ENCODE measurements around the gene IQCN.

The IQCN gene

DNA sequence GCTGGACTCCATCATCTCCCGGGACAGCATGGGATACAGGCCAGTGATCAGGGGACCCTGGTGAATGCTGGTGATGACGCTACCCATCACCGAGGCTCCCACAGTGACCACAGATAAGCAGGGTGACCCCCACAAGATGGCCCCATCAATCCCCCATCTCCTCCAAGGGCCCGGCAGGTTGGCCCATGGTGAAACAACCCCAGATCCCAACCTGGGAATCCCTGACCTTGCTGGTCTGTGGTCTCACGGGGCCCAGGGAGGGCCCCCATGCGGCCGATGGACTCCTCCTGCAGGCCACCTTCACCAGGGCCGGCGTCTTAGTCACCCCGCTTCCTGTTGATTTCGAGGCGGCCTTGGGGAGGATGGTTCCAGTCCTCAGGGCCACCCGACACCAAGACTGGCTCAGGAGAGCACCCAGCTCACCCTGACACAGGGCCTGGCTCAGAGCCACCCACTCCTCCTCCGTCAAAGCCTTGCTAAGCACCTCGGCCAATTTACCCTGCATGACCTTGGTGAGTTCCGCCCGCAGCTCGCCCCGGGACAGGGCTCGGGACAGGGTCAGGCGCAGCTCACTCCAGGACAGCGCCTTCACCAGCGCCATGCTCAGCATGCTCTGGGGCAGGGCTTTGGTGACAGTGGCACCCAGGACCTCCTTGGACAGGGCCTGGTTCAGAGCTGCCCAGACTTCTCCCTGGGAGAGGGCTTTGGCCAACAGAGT lies 10.0 kb downstream of the IQCN start:
- DNase-seq, result no peak

DNA sequence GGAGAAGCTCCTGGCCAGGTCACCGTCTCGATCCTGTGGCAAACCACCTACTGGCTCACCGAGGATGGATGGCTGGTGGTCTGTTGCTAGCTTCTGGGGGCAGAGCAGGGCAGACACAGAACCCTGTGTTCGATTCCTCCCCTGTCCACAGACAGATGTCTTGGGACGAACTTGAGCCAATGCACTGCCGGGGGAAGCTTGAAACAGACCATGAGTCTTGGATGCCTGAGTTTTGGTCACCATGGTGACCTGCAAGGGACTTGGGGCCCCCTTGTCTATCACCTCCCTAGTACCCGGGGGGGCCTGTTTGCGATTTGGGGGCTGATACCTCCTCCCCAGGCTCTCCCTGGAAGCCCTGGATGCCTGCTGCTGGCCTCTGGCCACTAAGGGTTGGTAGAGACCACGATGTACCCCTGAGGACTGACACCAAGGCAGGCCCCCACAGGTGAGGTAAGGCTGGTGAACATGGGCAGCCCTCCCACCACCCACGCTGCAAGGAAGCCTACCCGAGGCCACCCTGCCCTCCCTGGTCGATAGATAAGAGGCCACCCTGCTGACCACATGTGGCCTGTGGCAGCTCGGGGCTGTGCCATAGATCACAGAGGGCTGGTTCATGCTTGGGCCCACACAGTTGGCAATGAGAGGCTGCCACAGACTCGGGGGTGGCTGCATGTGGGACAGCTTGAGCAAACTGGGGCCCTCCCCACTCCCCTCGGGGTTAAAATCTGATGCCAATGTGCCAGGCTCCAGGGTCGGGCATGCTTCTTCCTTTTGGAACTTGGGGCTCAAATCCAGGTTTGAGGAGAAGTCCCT lies 10.7 kb downstream of the IQCN start:
- no peak for DNase-seq

DNA sequence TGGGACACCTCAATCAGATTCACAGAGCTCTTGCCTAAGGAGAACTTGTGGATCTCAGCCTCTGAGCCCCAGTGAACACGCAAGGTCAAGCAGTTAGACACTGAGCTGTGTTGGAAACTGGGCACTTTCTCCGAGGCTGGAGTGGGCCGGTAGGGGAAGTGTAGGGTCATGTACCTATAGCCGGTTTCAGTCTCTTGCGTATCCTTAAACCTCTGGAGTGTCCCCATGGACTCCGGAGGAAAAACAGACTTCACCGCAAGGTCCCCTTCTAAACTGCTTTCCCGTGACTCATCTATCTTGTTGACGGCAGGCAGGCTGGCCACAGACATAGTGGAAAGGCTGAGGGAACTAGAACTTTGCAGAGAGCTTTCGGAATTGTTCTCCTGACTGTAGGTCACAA lies 11.3 kb downstream of the IQCN start:
- DNase-seq, result no peak

DNA sequence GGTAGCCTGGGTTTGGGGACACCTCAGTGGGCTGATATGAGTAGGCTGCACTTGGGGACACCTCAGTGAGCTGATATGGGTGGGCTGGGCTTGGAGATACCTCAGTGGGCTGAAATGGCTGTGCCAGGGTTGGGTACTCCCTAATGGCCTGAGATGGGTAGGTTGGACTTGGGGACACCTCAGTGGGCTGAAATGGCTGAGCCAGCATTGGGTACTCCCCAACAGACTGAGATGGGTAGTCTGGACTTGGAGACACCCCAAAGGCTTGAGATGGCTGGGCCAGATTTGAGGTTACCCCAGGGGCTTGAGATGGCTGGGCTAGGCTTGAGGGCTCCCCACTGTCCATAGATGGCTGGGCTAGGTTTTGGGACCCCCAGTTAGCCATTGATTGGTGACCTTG lies 12.1 kb downstream of the IQCN start:
- DNase-seq, result no peak

DNA sequence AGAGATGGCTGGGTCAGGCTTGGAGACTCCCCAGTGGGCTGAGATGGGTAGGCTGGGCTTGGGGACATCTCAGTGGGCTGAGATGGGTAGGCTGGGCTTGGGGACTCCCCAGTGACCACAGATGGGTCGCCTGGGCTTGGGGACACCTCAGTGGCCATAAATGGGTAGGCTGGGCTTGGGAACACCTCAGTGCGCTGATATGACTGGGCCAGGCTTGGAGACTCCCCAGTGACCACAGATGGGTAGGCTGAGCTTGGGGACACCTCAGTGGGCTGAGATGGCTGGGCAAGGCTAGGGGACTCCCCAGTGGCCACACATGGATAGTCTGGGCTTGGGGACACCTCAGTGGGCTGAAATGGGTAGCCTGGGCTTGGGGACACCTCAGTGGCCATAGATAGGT lies 12.8 kb downstream of the IQCN start:
- DNase-seq, result no peak

DNA sequence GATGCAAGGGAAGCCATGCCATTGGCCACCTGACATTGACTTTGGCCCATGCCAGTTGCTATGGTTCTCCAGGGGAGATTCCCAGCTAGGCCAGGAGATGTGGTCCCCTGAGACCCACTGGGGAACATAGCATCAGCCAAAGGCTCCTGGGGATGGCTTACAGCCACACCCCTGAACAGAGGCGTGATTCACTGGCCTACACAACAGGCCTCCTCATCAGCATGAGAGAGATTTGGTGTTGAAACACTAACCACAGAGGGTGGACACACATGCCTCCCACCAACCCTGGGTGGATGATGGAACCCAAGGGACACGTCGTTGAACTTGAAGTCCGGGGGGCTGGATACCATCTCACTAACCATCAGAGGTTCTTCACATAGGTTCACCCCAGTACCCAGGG lies 14.4 kb downstream of the IQCN start:
- no peak for DNase-seq

DNA sequence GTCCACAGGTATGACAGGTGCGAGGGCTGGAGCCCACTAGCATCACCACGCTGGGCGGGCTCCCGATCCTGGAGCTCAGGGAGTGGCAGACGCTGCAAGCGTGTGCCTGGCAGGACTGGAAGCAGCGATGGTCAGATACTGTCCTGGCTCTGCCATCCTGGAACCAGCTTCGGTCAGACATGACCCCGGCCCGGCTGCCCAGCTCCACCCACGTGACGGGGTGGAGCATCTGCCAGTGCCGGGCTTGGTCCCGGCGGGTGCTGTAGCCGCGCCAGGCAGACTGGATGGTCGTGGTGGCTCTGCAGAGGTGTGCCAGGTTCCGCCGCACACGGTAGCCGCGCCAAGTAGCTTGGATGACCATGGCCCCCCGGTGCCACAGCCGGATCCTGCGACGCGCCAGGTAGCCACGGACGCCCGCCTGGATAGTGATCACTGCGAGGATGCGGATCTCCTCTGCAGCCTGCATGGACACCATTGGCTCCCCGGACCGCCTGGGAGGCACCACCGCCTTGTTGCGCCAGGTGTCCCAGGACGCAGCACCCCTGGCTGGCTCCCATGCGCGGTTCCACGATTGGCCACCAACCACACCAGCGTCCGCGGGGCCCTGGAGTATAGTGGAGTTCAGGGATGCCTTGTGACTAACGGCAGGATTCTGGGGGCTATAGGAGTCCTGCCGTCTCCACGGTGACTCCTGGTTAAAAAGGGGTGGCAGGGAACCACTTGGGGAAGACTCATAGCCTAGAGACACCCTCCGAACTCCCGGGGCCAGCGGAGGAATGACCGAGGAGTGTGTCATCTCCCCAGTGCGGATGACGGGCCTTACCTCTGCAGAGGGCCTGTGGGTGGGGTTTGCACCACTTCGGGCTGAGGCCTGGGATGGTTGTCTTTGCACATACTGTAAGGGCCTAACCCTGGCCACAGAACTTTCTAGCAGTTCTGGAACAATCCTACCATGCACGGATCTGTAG lies 16.5 kb downstream of the IQCN start:
- DNase-seq, result no peak

DNA sequence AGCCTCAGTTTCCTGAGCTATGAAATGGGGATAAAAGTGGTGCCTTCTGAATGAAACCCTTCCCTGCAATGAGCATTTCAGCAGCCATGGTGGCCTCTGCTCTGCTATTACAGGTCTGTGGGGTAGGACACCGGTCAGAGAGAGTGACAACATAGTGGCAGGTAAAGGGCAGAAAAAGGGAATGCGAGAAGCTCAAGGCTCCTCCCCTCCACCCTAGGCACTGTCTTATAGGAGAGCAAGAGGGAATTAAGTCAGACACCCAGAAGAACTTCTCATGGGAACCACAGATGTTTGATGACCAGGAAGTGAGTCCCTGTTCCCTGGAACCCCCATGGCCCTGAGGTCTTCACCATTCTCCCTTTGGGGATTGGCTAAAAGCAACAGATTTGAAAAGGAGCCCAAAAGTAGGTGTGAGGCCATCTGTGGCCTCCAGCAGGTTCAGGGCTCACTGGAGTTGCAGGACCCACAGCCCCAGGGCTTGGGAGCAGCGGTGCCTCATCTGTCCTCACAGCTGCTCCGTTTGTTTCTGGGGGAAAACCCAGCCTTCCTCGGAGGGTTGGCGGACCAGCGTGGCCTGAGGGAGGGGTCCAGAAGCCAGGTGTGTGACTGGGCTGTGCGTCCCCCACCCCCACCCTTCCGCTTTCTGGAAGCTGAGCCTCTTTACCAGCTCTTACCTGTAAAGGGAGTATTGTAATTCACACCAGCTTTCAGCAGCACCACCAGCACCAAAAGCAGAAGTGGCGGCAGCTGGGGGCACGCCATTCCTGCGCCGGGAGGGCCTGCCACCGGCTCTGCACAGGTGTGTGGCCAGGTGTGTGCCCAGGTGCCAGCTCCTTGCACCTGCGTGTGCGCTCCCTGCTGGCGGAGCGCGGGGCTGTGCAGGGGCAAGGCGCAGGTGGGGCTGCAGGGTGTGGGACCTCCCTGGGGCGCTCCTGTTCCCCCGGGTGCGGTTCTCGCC lies 19.4 kb downstream of the IQCN start:
- DNase-seq, result no peak

DNA sequence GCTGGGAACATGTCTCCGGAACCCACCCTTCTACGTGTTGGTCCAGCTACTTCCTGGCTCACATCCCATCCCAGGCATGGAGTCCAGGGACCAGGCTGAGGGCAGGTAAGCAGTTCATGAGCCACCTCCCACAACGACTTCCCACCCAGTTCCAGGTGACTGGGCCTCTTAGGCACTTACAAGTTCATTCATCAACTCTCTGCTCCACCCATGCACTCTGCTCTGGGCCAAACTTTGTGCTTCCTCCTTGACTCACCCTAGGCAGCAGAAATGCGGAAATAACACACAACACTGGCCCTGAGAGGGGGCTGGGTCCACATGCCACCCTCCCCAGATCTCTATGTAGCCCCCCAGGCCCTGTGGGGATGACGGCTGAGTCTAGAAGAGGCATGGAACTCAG lies 20.5 kb downstream of the IQCN start:
- no peak for DNase-seq

DNA sequence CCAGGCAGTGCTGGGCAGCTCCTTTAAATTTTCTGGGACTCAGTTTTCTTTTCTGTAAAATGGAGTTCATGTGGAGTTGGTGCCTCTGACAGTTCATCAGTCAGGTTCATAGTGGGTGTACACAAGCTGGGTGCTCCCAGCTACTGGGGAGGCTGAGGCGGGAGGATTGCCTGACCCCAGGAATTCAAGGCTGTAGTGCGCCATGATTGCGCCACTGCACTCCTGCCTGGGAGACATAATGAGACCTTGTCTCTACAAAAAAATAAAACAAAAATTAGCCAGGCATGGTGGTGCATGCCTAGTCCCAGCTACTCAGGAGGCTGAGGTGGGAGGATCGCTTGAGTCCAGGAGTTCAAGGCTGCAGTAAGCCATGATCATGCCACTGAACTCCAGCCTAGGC lies 21.1 kb downstream of the IQCN start:
- no peak for DNase-seq

DNA sequence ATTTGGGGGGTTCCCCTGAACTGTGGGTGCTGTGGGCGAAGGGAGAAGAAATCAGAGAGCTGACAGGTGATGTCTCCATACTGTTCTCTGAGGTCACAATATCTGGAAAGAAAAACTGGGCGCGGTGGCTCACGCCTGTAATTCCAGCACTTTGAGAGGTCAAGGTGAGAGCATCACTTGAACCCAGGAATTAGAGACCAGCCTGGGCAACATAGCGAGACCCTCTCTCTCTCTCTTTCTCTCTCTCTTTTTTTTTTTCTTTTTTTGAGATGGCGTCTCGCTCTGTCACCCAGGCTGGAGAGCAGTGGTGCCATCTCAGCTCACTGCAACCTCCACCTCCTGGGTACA lies 21.9 kb downstream of the IQCN start:
- no peak for DNase-seq

DNA sequence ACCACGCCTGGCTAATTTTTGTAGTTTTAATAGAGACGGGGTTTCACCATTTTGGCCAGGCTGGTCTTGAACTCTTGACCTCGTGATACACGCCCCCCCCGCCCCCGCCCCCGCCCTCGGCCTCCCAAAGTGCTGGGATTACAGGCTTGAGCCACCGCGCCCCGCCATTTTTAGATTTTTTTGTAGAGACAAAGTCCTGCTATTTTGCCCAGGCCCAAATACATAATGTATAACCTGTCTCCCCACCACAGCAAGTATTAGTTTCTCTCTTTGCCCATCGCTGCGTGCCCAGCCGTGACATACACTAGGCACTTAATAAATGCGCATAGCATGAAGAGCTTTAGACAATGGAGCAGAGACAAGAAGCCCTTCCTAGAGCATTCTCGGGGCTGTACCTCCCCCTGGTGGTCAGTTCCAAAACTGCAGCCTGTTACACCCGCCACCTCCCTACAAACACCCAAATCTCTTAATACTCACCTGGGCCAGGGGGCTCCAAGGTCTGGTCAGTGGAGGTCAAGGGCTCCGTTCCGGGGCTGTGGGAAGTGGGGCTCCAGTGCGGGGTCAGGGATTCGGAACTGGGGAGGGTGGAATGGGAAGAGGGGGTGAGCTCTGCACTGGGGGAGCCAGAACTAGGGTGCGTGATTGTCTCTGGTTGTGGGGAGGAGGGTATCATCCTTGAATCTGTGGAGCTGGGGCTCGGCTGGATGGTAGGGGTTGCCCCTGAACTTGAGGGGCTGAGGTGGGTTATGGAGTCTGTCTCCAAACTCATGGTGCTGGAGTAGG lies 22.5 kb downstream of the IQCN start:
- DNase-seq, result peak; percentile 95

DNA sequence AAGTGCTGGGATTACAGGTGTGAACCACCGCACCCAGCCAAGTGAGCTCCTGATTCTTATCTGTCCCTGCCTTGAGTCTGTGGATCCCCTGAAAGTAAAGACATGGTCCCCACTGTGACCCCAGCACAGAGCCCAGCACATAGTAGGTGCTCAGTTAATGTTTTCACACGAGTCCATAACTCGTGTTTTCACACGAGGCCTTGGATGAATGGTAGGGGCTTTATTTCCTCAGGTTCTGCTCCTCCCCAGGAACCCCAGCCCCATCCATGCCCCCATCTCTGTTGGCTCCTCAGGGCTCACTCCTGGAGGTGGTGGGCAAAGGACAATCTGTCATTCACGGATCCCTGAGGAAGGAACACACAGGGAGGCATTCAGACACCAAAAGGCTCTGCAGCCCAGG lies 24.4 kb downstream of the IQCN start:
- DNase-seq, result no peak

DNA sequence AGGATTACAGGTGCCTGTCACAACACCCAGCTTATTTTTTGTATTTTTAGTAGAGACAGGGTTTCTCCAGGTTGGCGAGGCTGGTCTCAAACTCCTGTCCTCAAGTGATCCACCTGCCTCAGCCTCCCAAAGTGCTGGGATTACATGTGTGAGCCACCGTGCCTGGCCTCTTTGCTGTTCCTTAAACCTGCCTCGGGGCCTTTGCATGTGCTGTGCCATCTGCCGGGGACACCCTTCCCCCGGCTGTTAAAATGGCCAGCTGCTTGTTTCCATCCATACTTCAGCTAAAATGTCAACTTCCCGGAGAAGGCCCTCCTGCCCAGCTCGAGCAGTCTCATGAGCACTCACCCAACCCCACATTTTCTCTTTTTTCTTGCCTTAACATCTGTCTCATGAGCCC lies 29.0 kb downstream of the IQCN start:
- DNase-seq, result no peak

DNA sequence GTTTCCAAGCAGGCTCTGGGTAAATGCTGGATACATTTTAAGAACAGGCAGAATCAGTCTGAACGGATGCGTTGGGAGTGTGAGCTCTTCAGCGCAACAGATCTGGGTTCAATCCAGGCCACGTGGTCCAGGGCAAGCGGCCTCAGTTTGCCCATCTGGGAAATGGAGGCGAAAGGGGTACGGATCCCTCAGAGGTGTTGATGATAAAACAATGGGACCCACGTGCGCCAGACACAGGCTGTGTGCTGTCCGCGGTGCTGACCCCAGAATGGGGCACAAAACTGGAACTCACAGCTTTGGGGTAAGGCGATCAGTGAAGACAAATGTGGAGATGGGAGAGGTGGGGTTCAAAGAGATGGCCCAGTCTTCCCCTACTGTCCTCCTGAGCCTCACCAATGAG lies 34.9 kb downstream of the IQCN start:
- DNase-seq, result no peak

DNA sequence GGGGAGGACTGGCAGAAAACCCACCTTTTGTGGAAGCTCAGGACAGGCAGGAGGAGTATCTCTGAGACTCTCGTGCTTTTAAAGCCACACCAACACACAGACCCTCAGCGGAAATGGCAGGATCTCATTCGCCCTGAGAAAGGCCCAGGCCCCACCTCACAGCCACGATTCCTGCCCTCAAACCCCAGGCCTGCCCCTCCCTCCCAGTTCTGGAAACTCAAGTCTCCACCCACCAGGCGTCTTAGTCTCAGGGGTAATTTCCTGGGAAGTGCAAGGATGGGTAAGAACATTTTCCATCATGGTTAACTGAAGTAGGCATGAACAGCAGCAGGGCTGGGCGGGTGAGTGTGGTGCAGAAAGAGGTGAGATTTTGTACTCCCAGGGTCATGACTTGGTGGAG lies 40.1 kb downstream of the IQCN start:
- DNase-seq, result no peak

DNA sequence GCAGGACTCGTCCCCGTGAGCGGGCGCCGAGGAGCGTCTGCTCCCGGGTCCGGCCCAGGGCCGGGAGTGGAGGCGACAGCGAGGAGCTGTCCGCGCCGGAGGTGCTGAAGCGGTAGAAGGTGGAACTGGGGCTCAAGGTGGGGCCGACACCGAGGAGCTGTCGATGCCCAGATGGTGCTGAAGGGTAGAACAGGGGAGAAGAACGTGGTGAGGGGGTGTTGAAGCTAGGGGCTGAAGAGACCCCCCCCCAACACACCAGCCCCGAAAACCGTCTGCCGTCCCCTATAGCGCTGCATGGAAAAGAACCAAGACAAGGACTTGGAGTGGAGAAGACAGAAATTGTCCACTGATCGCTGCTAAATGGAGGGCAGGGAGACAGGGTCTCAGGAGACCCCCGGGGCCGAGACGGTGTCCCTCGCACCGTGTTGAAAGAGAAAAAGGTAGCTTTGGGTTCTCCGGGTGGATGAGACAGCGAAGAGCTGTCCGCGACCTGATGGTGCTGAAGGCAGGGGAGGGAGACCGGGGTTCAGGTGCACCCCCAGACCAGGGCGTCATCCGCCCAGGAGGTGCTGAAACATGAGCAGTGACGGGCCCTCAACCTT lies 40.9 kb downstream of the IQCN start:
- peak; percentile 73 for DNase-seq

DNA sequence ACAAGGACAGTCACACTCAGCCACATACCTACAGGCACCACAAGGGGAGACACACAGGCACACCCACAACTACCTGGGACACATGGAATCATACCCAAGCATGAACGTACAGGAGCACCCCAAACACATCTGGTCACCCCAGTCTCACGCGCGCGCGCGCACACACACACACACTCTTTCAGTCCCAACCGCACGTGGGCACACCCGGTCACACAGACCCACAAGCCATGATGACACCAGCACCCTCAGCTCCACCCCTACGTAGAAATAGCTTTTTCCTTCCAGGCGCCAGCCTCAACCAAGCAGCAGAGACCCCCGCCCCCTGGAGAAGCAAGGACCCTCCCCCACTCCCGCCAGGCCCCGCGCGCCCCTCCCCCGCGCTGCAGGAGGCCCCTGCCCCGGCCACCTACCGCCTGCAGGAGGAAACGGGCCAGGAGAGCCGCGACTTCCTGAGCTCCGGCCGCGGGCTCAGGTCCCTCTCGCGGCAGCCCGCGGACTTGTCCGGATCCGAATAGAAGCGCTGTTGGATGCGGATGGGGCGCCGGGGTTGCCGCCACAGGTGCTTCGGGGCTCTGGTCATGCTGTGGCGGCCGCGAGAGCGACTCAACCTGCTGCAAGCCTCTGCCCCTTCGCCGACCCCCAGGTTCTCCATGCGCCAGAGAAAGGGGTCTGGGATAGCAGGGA lies 41.6 kb downstream of the IQCN start:
- no peak for DNase-seq

DNA sequence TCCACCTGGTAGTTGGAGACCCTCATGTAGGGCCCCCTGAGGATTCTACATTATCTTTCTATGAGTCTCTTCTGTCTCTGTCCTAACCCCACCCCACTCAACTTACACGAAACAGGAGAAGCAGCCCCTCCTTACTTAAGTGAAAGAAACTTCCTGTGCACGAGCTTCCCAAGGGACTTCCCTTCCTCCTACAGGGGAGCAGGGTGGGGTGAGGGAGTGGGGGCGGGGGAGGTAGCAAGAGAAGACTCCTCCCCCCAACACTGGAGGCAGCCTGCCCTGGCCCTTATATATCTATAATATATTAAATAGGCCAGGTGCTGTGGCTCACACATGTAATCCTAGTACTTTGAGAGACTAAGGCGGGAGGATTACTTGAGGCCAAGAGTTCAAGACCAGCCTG lies 42.5 kb downstream of the IQCN start:
- no peak for DNase-seq

DNA sequence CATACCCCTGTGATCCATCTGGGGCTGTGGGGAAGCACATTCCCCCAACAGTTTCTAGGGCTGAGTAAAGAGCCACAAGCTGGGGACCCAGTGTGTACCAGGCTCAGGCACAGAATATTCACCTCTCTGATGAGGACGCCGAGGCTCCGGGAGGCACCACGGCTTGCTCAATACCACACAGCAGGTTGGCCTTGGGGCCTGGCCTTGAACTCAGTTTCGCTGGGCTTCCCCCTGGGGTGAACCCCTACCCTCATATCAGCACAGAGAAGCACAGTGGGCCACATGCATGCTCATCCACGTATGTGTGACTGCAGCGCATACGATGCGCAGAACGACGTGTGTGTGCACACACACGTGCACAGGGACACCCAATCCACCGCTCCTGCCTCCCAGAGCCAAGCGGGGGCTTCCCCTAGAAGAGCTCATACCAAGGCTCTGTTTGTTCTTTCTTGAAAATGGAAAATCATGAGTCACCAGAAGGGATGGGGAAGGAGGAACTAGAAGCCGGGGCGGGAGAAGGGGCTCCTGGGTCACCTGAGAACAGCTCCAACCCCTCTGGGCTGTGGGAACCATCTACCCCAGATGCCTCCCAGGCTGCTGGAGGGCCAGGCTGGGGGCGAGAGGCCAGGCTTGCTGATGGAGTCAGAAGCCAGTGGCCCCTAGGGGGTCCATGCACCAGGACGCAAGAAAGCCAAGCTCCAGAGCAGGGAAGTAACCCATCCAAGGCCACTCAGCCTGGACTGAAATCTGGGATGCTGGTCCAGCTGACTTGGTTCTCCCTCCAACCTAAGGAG lies 43.1 kb downstream of the IQCN start:
- no peak for DNase-seq

Measured in activated CD8-positive, alpha-beta memory T cell treated with anti-CD3 and anti-CD28 coated beads for 24 hours (primary cell).